Right ventricle myocardium superior (tissue), 1 donor: ENCODE data around the gene CCDC85C. TPM values are rescaled to one million over a fixed set of nuclear protein-coding genes. Genes with fewer than 3 reads are reported as not detected.

Source experiments
- ATAC-seq: fragments of 200-7000 bp; cut with Tn5 transposase; one replicate; pipeline ENCODE4 v1.9.1; 2020; ENCODE audit warnings: mild to moderate bottlenecking; ENCODE audit not compliant: poor library complexity
- DNase-seq: peaks from one replicate; pipeline ENCODE4 v3.0.0-alpha.2; 2020
- intact Hi-C: fragments of 100-400 bp; cut with DNase I; formaldehyde crosslinking; loops from one replicate; pipeline ENCODE4 v1.11.2; 2022
- total RNA-seq: library from RNA; stranded (reverse); fragmentation: NEBNext Ultra II Directional; extraction: Animal tissue kit (Norgen Biotek cat#: 25700); gene quantifications from one replicate; pipeline ENCODE4 v1.2.1, GENCODE V29; 2021
- donor health status: DM: no; HTN: yes; CAD: no; lungs with severe emphysema.

Gene CCDC85C
- total RNA-seq, 1 donor from 2014 or later: 46.6 TPM

- peak; percentile 80 for ATAC-seq
- peak; percentile 62 for DNase-seq
- intact Hi-C loops: no loop called here
Observed at GRCh38 chr14:99537399-99537798, 66.6 kb downstream of the CCDC85C start.

GRCh38 chr14:99535908-99536778, 67.9 kb downstream of the CCDC85C start:
- ATAC-seq: no peak
- no peak for DNase-seq
- intact Hi-C loops: no loop called here

GRCh38 chr14:99535448-99535847, 68.6 kb downstream of the CCDC85C start:
- no peak for DNase-seq
- intact Hi-C loops: no loop called here
- no peak for ATAC-seq

- intact Hi-C loops: no loop called here
- ATAC-seq: peak; percentile 73
- peak; percentile 72 for DNase-seq
Observed at GRCh38 chr14:99534863-99535262, 69.1 kb downstream of the CCDC85C start.

DNA sequence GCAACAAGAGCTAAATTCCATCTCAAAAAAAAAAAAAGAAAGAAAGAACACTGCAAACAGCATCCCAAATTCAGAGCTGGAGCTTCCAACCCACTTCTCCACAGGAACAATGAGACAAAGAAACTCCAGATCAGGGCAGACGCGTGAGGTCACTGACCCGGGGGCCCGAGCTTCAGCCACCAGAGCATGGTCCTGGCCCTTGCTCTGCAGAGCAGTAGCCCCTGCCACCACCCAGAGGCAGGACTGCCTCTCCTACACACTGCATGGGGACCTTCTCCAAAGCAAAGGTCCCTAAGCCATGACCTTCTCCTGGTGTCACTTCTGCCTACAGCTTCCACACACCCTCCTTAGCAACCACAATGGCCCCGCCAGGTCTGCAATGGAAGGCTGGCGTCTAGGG, 69.7 kb downstream of the CCDC85C start:
- intact Hi-C loops: no loop called here
- ATAC-seq (no peak), DNase-seq (no peak)

DNA sequence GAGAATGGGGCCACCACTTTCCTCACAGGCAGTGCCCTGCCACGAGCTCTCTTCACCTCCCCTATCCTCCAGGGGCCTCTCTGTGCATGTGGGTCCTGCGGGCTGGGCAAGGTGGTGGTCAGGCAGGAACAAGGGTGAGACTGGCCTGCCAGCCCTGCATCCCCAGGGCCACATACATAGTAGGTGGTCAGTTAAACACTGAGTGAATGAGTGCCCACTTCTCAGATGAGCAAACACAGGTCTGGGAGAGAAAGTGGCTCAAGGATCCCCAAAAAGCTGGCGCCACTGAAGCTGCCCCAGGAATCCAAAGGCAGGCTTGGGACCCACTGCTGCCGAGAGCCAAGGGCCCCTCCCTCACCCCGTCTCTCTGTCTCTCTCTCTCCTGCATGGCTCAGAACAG, 71.7 kb downstream of the CCDC85C start:
- DNase-seq (no peak), ATAC-seq (no peak)
- intact Hi-C loops: no loop called here

DNA sequence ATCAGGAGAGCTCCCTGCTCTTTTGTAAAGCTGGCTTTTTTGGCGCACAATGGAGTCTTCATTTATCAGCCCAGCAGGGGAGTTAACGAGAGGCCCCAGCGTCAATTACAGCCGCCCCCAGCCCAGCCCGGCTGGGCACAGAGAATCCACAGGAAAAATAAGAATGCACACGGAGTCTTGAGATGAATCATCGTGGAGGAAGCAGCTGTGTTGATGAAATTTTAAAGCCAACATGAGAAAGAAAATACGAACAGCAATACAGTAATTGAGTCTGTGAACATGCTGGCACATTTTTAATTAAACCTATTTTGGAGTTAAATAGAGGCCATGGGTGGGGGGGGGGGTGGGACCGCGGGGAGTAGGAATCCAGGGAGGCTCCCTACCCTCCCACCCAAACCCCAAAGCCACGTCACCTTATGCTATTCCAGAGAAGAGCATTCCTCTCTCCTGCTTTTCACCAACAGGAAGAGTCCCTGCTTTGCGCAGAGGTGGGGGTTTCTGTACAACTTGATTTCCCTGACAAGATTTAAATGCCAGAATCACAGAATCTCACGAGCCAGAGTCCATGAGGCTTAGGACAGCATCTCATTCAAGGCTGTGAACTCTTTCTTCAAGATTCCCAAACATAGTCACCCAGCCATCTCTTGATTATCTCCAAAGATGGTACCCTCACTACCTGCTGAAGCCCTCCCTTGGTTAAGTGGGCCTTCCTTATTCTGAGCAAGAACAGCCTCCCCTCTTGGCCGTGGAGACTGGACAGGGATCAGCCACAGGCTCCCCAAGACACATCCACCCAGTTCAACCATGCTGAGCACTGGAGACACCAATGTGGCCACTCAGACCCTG, 72.5 kb downstream of the CCDC85C start:
- intact Hi-C loops: no loop called here
- ATAC-seq (no peak), DNase-seq (no peak)

DNA sequence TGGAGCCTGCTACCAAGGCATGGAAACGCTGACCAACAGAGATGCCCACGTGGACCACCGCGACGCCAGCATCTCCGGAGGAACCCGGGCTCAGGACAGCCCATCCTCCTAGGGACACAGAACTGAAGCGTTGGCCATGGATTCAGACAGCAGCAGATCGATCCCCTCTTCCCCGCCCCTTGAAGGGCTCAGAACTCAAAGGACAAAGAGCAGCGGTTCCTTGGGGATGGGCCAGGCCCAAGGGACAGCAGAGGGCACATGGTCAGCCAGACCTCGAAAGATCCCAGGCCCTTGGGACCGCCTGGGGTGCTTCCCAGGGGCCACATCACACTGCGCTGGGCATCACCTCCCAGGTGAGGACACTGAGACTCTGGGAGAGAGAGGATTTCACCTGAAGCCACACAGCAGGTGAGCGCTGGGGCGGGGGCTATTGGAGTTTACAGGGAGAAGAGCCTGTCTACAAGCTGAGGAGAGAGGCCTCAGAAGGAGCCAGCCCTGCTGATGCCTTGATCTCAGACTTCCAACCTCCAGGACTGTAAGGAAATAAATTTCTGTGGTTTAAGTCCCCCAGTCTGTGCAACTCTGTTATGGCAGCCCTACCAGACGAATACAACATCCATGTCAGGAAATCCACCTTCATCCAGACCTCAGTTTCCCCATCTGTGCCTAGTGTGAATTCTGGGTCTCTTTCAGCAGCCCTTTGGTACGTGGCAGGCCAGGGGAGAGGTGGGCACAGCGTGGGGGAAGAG, 73.4 kb downstream of the CCDC85C start:
- intact Hi-C loops: no loop called here
- ATAC-seq (no peak), DNase-seq (no peak)

- ATAC-seq: no peak
- intact Hi-C loops: no loop called here
- DNase-seq: no peak
Observed at GRCh38 chr14:99529899-99530298, 74.1 kb downstream of the CCDC85C start.

- intact Hi-C loops: no loop called here
- no peak for DNase-seq
- ATAC-seq: no peak
Observed at GRCh38 chr14:99527427-99528076, 76.5 kb downstream of the CCDC85C start.

- no peak for DNase-seq
- no peak for ATAC-seq
- intact Hi-C loops: no loop called here
Observed at GRCh38 chr14:99527026-99527425, 77.0 kb downstream of the CCDC85C start.

DNA sequence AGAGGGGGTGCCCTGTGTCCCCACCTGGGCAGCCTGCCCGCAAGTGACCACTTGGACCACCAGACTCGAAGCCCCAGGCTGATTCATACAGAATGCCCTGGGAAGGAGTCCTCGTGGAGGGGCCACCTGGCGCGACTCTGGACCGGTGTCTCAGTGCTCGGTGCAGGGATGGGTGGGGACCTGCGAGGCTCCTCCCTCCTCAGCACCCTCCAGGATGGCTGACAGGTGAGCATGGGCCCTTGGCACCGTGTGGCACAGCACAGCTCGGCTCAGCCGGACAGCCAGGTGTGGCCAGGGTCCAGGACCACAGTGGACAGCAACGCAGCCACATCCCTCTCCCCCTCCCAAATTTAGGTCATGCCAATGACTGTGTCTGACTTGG, 78.3 kb downstream of the CCDC85C start:
- ATAC-seq (no peak), DNase-seq (peak; percentile 41)
- intact Hi-C loops: no loop called here

- intact Hi-C loops: no loop called here
- DNase-seq: peak; percentile 38
Observed at GRCh38 chr14:99524804-99525698, 79.0 kb downstream of the CCDC85C start.

GRCh38 chr14:99524091-99524661, 79.8 kb downstream of the CCDC85C start:
- no peak for ATAC-seq
- peak; percentile 53 for DNase-seq
- intact Hi-C loops: no loop called here

More at GRCh38 chr14:99524804-99525698, 79.0 kb downstream of the CCDC85C start:
- peak; percentile 7 for ATAC-seq

DNA sequence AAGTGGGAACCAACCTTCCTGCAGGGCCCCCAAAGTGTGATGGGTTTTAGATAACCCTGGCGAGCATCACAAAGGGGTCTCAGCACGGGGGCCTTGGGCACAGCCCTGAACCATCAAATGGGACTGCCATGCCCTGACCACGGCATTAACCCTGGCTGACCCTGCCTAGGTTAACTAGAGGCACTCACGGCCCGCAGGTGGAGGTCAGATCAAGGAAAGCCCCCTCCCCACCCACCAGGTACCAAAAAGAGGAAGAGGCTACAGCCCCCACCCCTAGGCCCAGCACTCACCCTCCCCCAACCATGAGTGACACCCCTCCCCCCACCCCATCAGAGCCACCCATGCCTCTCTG, 80.3 kb downstream of the CCDC85C start:
- ATAC-seq: no peak
- intact Hi-C loops: no loop called here
- DNase-seq: no peak

GRCh38 chr14:99522934-99523703, 80.9 kb downstream of the CCDC85C start:
- DNase-seq: peak; percentile 39
- intact Hi-C loops: no loop called here
- no peak for ATAC-seq

- no peak for ATAC-seq
- intact Hi-C loops: no loop called here
- peak; percentile 50 for DNase-seq
Observed at GRCh38 chr14:99522457-99522891, 81.5 kb downstream of the CCDC85C start.
